HepG2 (cell line): ENCODE results near the gene COL2A1. TPM values are rescaled to one million over a fixed set of nuclear protein-coding genes. Genes with fewer than 3 reads are reported as not detected.

ENCODE experiments used
- ATAC-seq: fragments of 200-7000 bp; cut with Tn5 transposase; 3 replicates; pipeline ENCODE4 v1.9.1; 2020; ENCODE audit warnings: mild to moderate bottlenecking, moderate library complexity
- BruUV-seq: library from RNA; stranded (reverse); fragments of 400-500 nt; replicated peaks from 2 replicates; lab custom pipeline; 2021; lab: Mats Ljungman, UMichigan
- CTCF ChIA-PET: fragments of 300-600 bp; formaldehyde crosslinking; extraction: SDS; loops from one replicate; lab custom pipeline; 2021; ENCODE audit warnings: low total read pairs, inconsistent platforms, low intra/inter-chr PET ratio; lab: Yijun Ruan, JAX
- POLR2A ChIA-PET: fragments of 350-600 bp; sonication (Branson Sonifier 250); formaldehyde crosslinking; loops from one replicate; lab custom pipeline; 2020; ENCODE audit warnings: antibody characterized with exemption, inconsistent platforms; lab: Yijun Ruan, JAX
- DNase-seq: peaks from one replicate; pipeline ENCODE4 v3.0.0-alpha.2; 2015; ENCODE audit warnings: low spot score
- FAIRE-seq: peaks from 3 replicates; lab custom pipeline; 2011; peaks lifted over from hg19 to GRCh38; lab: Jason Lieb, UNC
- H2AFZ ChIP-seq: one replicate; pipeline ENCODE4 v1.6.1; 2011; ENCODE audit warnings: low read length, inconsistent platforms
- H3K27ac ChIP-seq: fragments of 300-600 bp; 3 replicates; pipeline ENCODE4 v1.8.0; 2011; ENCODE audit warnings: mixed run types, mild to moderate bottlenecking, mixed read lengths, low read length, inconsistent platforms; ENCODE audit not compliant: insufficient read depth; ENCODE audit errors: extremely low read length
- H3K27me3 ChIP-seq, 2 experiments: fragments of 200-600 bp in 1 of 2; 2 replicates in 1 of 2; 3 replicates in 1 of 2; pipeline versions ENCODE4 v1.6.0 to v1.8.0; 2011; ENCODE audit warnings: low read length in 2 of 2, mild to moderate bottlenecking in 2 of 2, moderate library complexity in 2 of 2, inconsistent platforms in 1 of 2; ENCODE audit not compliant: insufficient read depth in 2 of 2, control insufficient read depth in 1 of 2
- H3K36me3 ChIP-seq, 2 experiments: fragments of 200-600 bp in 1 of 2; replicated peaks in 1 of 2; 2 replicates in 1 of 2; 3 replicates in 1 of 2; pipeline versions ENCODE4 v1.5.1 to v1.8.0; 2011; ENCODE audit warnings: low read length in 2 of 2, inconsistent platforms in 1 of 2; ENCODE audit not compliant: insufficient read depth in 2 of 2, control insufficient read depth in 1 of 2
- H3K4me1 ChIP-seq: 2 replicates; pipeline ENCODE4 v1.5.1; 2012; ENCODE audit warnings: low read length, inconsistent platforms; ENCODE audit not compliant: insufficient read depth
- H3K4me2 ChIP-seq: 2 replicates; pipeline ENCODE4 v1.6.0; 2011; ENCODE audit warnings: low read depth, low read length, inconsistent platforms
- H3K4me3 ChIP-seq, 3 experiments: fragments of 200-600 bp in 1 of 3; sonication (generic), shearing (Covaris generic) in 1 of 3; replicated peaks in 1 of 3; 2 replicates each; pipeline ENCODE4 v1.5.1; 2011 to 2016; ENCODE audit warnings: low read length in 3 of 3, inconsistent platforms in 2 of 3, low read depth in 2 of 3, mild to moderate bottlenecking in 2 of 3, control low read depth in 1 of 3, mixed read lengths in 1 of 3; ENCODE audit not compliant: insufficient read depth in 1 of 3
- H3K79me2 ChIP-seq: one replicate; pipeline ENCODE4 v1.6.1; 2011; ENCODE audit warnings: low read length, inconsistent platforms; ENCODE audit not compliant: insufficient read depth
- H3K9ac ChIP-seq: 2 replicates; pipeline ENCODE4 v1.6.0; 2011; ENCODE audit warnings: mild to moderate bottlenecking, low read depth, low read length, inconsistent platforms; ENCODE audit not compliant: insufficient read depth
- H3K9me3 ChIP-seq: 2 replicates; pipeline ENCODE4 v1.5.1; 2012; ENCODE audit warnings: mild to moderate bottlenecking, low read length
- H4K20me1 ChIP-seq: 2 replicates; pipeline ENCODE4 v1.6.0; 2011; ENCODE audit warnings: inconsistent platforms, mild to moderate bottlenecking, low read length, moderate library complexity; ENCODE audit not compliant: insufficient read depth
- BCL6 ChIP-seq: IDR thresholded peaks from 2 replicates; pipeline ENCODE4 v1.6.1; 2016; ENCODE audit warnings: missing genetic modification reagents, missing compliant biosample characterization
- KLF13 ChIP-seq: sonication (generic); formaldehyde crosslinking; IDR thresholded peaks from 2 replicates; pipeline ENCODE4 v1.4.0; 2020; ENCODE audit warnings: mild to moderate bottlenecking, missing genetic modification reagents
- RAD21 ChIP-seq: fragments of 450-650 bp; formaldehyde crosslinking; IDR thresholded peaks from 2 replicates; pipeline ENCODE4 v1.5.0; 2020; ENCODE audit warnings: mild to moderate bottlenecking
- RXRB ChIP-seq: IDR thresholded peaks from 2 replicates; pipeline ENCODE4 v1.6.1; 2016; ENCODE audit warnings: borderline replicate concordance, missing genetic modification reagents, missing compliant biosample characterization
- ZFAT ChIP-seq: sonication (generic); formaldehyde crosslinking; conservative IDR thresholded peaks from 2 replicates; pipeline ENCODE4 v1.8.1; 2023; ENCODE audit warnings: missing genetic modification reagents, inconsistent platforms
- ZNF619 ChIP-seq: sonication (generic); formaldehyde crosslinking; IDR thresholded peaks from 2 replicates; pipeline ENCODE4 v1.4.0; 2020; ENCODE audit warnings: mild to moderate bottlenecking, missing genetic modification reagents
- ZNF644 ChIP-seq: IDR thresholded peaks from 2 replicates; pipeline ENCODE4 v1.6.1; 2016; ENCODE audit warnings: low read depth
- WGBS: methylation state at CpG from one replicate; pipeline ENCODE4 v1.1.6; 2017; ENCODE audit warnings: low lambda C conversion rate; 5-methylcytosine and 5-hydroxymethylcytosine counted together
- in situ Hi-C: cut with HindIII; loops from 2 replicates; pipeline ENCODE4 v1.10.0; 2017; ENCODE audit warnings: low pct_unique_long_range_greater_than_20kb; ENCODE audit not compliant: extremely low pct_ligation_motif_present
- intact Hi-C: fragments of 100-400 bp; cut with micrococcal nuclease; formaldehyde crosslinking; loops from one replicate; pipeline ENCODE4 v1.10.0; 2022; ENCODE audit not compliant: unreplicated experiment
- polyA plus RNA-seq, 8 experiments: library from polyadenylated mRNA; depleted of rRNA in 3 of 8; stranded (reverse) in 7 of 8; unstranded in 1 of 8; fragments of >200 nt; fragmentation: Illumina TruSeq in 4 of 8; extraction: Trizol in 4 of 8; gene quantifications; 2 replicates each; pipeline versions ENCODE4 v1.2.1 to v1.2.3, GENCODE V29; 2011 to 2016; ENCODE audit warnings: low read depth in 4 of 8, missing spikeins in 1 of 8, mixed read lengths in 1 of 8; ENCODE audit not compliant: insufficient read depth in 1 of 8
- total RNA-seq, 5 experiments: library from RNA; depleted of rRNA; stranded (reverse); fragments of >200 nt; fragmentation: Illumina TruSeq; extraction: Trizol; gene quantifications; 2 replicates each; pipeline ENCODE4 v1.2.3, GENCODE V29; 2016; ENCODE audit warnings: low read depth in 1 of 5
- TF ChIP-seq, protein P1 (sequence below): sonication (generic); formaldehyde crosslinking; IDR thresholded peaks from 2 replicates; pipeline ENCODE4 v1.4.0; 2020; ENCODE audit warnings: mild to moderate bottlenecking, missing genetic modification reagents

The COL2A1 gene
- total and polyA plus RNA-seq, 2 of the 13 experiments (the other 11 are each of a cell fraction or from before 2014, with no cell fraction given) = 7.4 to 38.3 TPM

DNA sequence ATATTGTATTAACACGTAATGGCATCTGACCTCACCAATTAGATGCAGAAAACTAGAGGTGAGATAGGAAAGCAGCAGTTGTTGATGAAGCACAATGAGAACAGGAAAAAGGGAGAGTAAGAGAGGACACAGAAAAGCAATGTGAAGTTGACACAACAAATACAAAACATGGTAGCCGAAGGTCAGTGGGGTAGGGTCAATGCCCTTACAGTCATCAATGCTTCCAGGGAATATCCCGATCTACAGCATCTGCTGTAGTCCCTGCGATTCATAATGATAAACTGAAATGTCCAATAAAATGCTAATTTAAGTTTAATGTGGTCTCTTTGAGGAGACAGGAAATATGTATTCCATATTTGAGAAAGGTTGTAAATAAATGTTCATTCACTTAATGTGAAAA is 2.9 kb upstream of the COL2A1 start:
- FAIRE-seq (no peak), DNase-seq (no peak), ATAC-seq (no peak)
- no peak overlapping the region for H2AFZ ChIP-seq
- no peak overlapping the region for H3K9ac ChIP-seq
- no peaks in the 10 kb centered on the region for H3K36me3 ChIP-seq
- peaks cover 6 to 37% of the 10 kb centered on the region in 2 experiments for H3K27me3 ChIP-seq
- TF ChIP-seq BCL6 (peak; percentile 75), ZFAT (CRISPR knock-in tag) (no peak), RXRB (CRISPR knock-in tag) (peak; percentile 83), ZNF644 (CRISPR knock-in tag) (0 out of 2 replicates have a peak, but pooled peaks have one; percentile 38)
- ChIA-PET POLR2A (no interaction called here), CTCF (no interaction called here)
- no peaks in the 10 kb centered on the region for H3K9me3 ChIP-seq
- H4K20me1 ChIP-seq = no peaks in the 10 kb centered on the region
- in situ Hi-C loops (no loop called here), intact Hi-C loops (loop anchor here (10.0 kb wide), 1 partner anchor 98 kb away; the partner anchor contains the start of gene SENP1)
- H3K27ac ChIP-seq = no peak overlapping the region
- 13% methylated on average over 4 of the region's 4 CpGs for WGBS
- no peaks in the 10 kb centered on the region for H3K79me2 ChIP-seq
- no peak overlapping the region for H3K4me2 ChIP-seq
- H3K4me3 ChIP-seq = no peak overlapping the region
- BruUV-seq = no TSS peak
- peaks cover 44% of the 10 kb centered on the region for H3K4me1 ChIP-seq

DNA sequence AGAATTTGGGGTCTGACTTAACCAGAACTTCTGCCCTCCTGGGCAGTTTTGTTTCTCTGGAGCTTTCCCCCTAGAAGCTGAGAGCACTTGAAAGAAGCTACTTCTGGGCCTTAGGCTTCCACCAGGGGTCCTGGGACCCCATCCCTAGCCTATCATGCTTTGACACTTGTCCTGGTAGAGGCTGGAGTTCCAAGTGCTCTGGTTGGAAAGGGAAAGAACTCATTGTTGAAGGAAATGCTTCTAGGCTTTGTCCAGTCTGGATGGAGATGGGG is 1.4 kb upstream of the COL2A1 start:
- ChIA-PET CTCF (no interaction called here), POLR2A (interaction anchor here (1.4 kb wide), 1 partner anchor 17 kb away, joined by 3 read pairs; no protein-coding TSS in a partner anchor)
- H3K4me3 ChIP-seq = no peak overlapping the region
- H2AFZ ChIP-seq = no peak overlapping the region
- H3K9ac ChIP-seq = no peak overlapping the region
- no peaks in the 10 kb centered on the region for H4K20me1 ChIP-seq
- H3K9me3 ChIP-seq = no peaks in the 10 kb centered on the region
- peaks cover 57% of the 10 kb centered on the region for H3K4me1 ChIP-seq
- intact Hi-C loops = loop anchor here (2.0 to 10.0 kb wide), 2 partner anchors 17 to 99 kb away; partner anchors contain the start of gene SENP1
- H3K4me2 ChIP-seq = no peak overlapping the region
- no peaks in the 10 kb centered on the region for H3K36me3 ChIP-seq
- H3K27me3 ChIP-seq = peaks cover 6 to 51% of the 10 kb centered on the region in 2 experiments
- FAIRE-seq (no peak), DNase-seq (no peak), ATAC-seq (no peak)
- no TSS peak for BruUV-seq
- H3K79me2 ChIP-seq = no peaks in the 10 kb centered on the region
- H3K27ac ChIP-seq = no peak overlapping the region
- TF ChIP-seq ZNF619 (CRISPR knock-in tag) (no peak), RAD21 (CRISPR knock-in tag) (no peak), KLF13 (CRISPR knock-in tag) (no peak)
- TF ChIP-seq, protein P1, sequence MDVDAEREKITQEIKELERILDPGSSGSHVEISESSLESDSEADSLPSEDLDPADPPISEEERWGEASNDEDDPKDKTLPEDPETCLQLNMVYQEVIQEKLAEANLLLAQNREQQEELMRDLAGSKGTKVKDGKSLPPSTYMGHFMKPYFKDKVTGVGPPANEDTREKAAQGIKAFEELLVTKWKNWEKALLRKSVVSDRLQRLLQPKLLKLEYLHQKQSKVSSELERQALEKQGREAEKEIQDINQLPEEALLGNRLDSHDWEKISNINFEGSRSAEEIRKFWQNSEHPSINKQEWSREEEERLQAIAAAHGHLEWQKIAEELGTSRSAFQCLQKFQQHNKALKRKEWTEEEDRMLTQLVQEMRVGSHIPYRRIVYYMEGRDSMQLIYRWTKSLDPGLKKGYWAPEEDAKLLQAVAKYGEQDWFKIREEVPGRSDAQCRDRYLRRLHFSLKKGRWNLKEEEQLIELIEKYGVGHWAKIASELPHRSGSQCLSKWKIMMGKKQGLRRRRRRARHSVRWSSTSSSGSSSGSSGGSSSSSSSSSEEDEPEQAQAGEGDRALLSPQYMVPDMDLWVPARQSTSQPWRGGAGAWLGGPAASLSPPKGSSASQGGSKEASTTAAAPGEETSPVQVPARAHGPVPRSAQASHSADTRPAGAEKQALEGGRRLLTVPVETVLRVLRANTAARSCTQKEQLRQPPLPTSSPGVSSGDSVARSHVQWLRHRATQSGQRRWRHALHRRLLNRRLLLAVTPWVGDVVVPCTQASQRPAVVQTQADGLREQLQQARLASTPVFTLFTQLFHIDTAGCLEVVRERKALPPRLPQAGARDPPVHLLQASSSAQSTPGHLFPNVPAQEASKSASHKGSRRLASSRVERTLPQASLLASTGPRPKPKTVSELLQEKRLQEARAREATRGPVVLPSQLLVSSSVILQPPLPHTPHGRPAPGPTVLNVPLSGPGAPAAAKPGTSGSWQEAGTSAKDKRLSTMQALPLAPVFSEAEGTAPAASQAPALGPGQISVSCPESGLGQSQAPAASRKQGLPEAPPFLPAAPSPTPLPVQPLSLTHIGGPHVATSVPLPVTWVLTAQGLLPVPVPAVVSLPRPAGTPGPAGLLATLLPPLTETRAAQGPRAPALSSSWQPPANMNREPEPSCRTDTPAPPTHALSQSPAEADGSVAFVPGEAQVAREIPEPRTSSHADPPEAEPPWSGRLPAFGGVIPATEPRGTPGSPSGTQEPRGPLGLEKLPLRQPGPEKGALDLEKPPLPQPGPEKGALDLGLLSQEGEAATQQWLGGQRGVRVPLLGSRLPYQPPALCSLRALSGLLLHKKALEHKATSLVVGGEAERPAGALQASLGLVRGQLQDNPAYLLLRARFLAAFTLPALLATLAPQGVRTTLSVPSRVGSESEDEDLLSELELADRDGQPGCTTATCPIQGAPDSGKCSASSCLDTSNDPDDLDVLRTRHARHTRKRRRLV (CRISPR knock-in tag) = no peak
- in situ Hi-C loops = no loop called here
